Keratinocyte (primary cell): Measurements from ENCODE around the gene LANCL2. TPM values are rescaled to one million over a fixed set of nuclear protein-coding genes. Genes with fewer than 3 reads are reported as not detected.

Experiments used
- DNase-seq: peaks from one replicate; pipeline ENCODE4 v3.0.0-alpha.2; 2011; ENCODE audit warnings: low read depth, missing footprints, low spot score
- FAIRE-seq: peaks from 2 replicates; lab custom pipeline; 2011; peaks lifted over from hg19 to GRCh38; lab: Jason Lieb, UNC
- H2AFZ ChIP-seq: 2 replicates; pipeline ENCODE4 v1.6.0; 2012; ENCODE audit warnings: low read length, control low read depth, inconsistent platforms; ENCODE audit not compliant: control insufficient read depth
- H3K27ac ChIP-seq: 2 replicates; pipeline ENCODE4 v1.5.1; 2011; ENCODE audit warnings: low read length; ENCODE audit not compliant: control insufficient read depth, insufficient read depth
- H3K27me3 ChIP-seq: 3 replicates; pipeline ENCODE4 v1.6.0; 2011; ENCODE audit warnings: low read length; ENCODE audit not compliant: control insufficient read depth, insufficient read depth; ENCODE audit errors: extremely low read depth
- H3K36me3 ChIP-seq, 2 experiments: 2 replicates in 1 of 2; 3 replicates in 1 of 2; pipeline ENCODE4 v1.5.1; 2011; ENCODE audit warnings: low read length in 2 of 2, mild to moderate bottlenecking in 1 of 2; ENCODE audit not compliant: control insufficient read depth in 2 of 2, insufficient read depth in 2 of 2; ENCODE audit errors: extremely low read depth in 1 of 2
- H3K4me1 ChIP-seq: 3 replicates; pipeline ENCODE4 v1.5.1; 2011; ENCODE audit warnings: low read length; ENCODE audit not compliant: control insufficient read depth, insufficient read depth; ENCODE audit errors: extremely low read depth
- H3K4me2 ChIP-seq: 3 replicates; pipeline ENCODE4 v1.6.0; 2011; ENCODE audit warnings: low read depth, low read length; ENCODE audit not compliant: control insufficient read depth, insufficient read depth; ENCODE audit errors: extremely low read depth
- H3K4me3 ChIP-seq, 3 experiments: fragments of 200-600 bp in 1 of 3; sonication (generic) in 1 of 3; 2 replicates in 2 of 3; 3 replicates in 1 of 3; pipeline ENCODE4 v1.5.1; 2011 to 2016; ENCODE audit warnings: low read length in 3 of 3, mild to moderate bottlenecking in 3 of 3, control low read depth in 2 of 3, inconsistent platforms in 1 of 3, low read depth in 1 of 3, mixed read lengths in 1 of 3, mixed run types in 1 of 3, moderate library complexity in 1 of 3; ENCODE audit not compliant: control insufficient read depth in 2 of 3, insufficient read depth in 2 of 3; ENCODE audit errors: extremely low read depth in 1 of 3
- H3K79me2 ChIP-seq: 2 replicates; pipeline ENCODE4 v1.6.0; 2012; ENCODE audit warnings: low read length; ENCODE audit not compliant: control insufficient read depth, insufficient read depth
- H3K9ac ChIP-seq: 3 replicates; pipeline ENCODE4 v1.6.0; 2011; ENCODE audit warnings: low read length; ENCODE audit not compliant: control insufficient read depth, insufficient read depth; ENCODE audit errors: extremely low read depth
- H3K9me1 ChIP-seq: 3 replicates; pipeline ENCODE4 v1.6.0; 2011; ENCODE audit warnings: low read length; ENCODE audit not compliant: control insufficient read depth, insufficient read depth; ENCODE audit errors: extremely low read depth
- H3K9me3 ChIP-seq: 2 replicates; pipeline ENCODE4 v1.5.1; 2012; ENCODE audit warnings: low read depth, low read length; ENCODE audit not compliant: control insufficient read depth
- H4K20me1 ChIP-seq: 3 replicates; pipeline ENCODE4 v1.6.0; 2011; ENCODE audit warnings: low read length; ENCODE audit not compliant: control insufficient read depth, insufficient read depth; ENCODE audit errors: extremely low read depth
- EZH2 ChIP-seq: IDR thresholded peaks from one replicate; pipeline ENCODE4 v1.6.1; 2012; ENCODE audit warnings: inconsistent platforms, mild to moderate bottlenecking, low read length, moderate library complexity
- dilution Hi-C: fragments of 300-500 bp; cut with MboI; formaldehyde crosslinking; loops from one replicate; pipeline ENCODE4 v1.7.0; 2020; ENCODE audit warnings: low sequenced_read_pairs; ENCODE audit not compliant: extremely low pct_ligation_motif_present
- polyA plus RNA-seq, 5 experiments: library from polyadenylated mRNA; depleted of rRNA in 3 of 5; stranded (reverse) in 3 of 5; stranded (forward) in 1 of 5; unstranded in 1 of 5; fragments of >200 nt; gene quantifications; 1 replicate in 1 of 5; 2 replicates in 3 of 5; 3 replicates in 1 of 5; pipeline versions ENCODE4 v1.2.1 to v1.2.3, GENCODE V29; 2011 to 2012; ENCODE audit warnings: missing spikeins in 2 of 5, low read depth in 1 of 5, low replicate concordance in 1 of 5
- TF ChIP-seq, protein P1 (sequence below), 3 experiments: IDR thresholded peaks in 1 of 3; conservative IDR thresholded peaks in 1 of 3; optimal IDR thresholded peaks in 1 of 3; 2 replicates in 2 of 3; 3 replicates in 1 of 3; pipeline versions ENCODE3 to v1.5.1; 2011; ENCODE audit warnings: low read length in 3 of 3, mild to moderate bottlenecking in 3 of 3, moderate library complexity in 2 of 3, control low read depth in 1 of 3, inconsistent platforms in 1 of 3; ENCODE audit not compliant: insufficient read depth in 2 of 3; ENCODE audit errors: extremely low read depth in 1 of 3

Gene LANCL2
- polyA plus RNA-seq, 1 donor (not counting 4 experiments of a cell fraction or from before 2014, with no cell fraction given), result 14.5 TPM

DNA sequence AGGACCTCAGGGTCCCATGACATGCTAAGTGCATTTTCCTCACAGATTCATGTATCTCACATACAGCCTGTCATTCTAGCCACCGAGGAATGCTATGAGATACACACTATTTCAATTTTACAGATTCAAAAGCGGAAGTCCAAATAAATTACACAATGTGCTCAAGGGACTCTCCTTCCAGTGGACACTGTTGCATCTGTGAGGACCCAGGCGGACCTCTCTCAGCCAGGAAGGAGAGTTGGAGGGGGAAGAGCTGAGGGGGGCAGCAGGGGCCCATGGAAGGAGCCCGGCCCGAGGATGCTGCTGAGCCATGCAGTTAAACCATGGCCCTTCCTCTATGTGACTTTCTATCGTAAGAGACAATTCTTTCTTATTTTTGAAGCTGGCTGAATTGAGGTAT lies 113.6 kb downstream of the LANCL2 start:
- no peak for TF ChIP-seq EZH2
- TF ChIP-seq, protein P1, sequence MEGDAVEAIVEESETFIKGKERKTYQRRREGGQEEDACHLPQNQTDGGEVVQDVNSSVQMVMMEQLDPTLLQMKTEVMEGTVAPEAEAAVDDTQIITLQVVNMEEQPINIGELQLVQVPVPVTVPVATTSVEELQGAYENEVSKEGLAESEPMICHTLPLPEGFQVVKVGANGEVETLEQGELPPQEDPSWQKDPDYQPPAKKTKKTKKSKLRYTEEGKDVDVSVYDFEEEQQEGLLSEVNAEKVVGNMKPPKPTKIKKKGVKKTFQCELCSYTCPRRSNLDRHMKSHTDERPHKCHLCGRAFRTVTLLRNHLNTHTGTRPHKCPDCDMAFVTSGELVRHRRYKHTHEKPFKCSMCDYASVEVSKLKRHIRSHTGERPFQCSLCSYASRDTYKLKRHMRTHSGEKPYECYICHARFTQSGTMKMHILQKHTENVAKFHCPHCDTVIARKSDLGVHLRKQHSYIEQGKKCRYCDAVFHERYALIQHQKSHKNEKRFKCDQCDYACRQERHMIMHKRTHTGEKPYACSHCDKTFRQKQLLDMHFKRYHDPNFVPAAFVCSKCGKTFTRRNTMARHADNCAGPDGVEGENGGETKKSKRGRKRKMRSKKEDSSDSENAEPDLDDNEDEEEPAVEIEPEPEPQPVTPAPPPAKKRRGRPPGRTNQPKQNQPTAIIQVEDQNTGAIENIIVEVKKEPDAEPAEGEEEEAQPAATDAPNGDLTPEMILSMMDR (optimal IDR thresholded peaks at IDR 0.05 in 1 of 3, IDR thresholded peaks at IDR 0.05 in 1 of 3, conservative IDR thresholded peaks at IDR 0.05 in 1 of 3; ENCODE audit: extremely low read depth in 1 of 3, insufficient read depth in 2 of 3, low read length in 3 of 3), result no peak

DNA sequence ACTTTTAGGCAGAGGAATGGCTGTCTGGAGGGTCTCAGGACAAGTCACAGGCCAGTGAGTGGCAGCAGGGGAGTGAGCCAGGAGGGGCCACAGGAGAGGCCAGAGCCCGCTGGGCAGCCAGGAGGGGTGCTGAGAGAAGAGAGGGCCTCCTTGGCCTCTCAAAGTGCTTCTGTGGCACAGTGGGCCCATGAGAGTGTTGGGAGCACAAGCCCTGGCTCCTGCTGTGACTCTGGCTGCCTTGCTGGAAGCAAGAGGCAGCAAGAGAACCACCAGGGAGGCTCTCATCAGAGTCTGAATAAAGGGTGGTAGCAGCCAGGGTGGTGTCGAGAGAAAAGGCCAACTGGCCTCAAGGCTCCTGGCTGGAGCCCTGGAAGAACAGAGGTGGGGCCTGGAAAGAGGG lies 116.0 kb downstream of the LANCL2 start:
- Histone ChIP-seq H3K9me3 (no peaks in the 10 kb centered on the region), H3K9ac (no peak overlapping the region), H3K27ac (no peak overlapping the region), H2AFZ (no peak overlapping the region), H3K79me2 (no peaks in the 10 kb centered on the region), H3K36me3 (peaks cover 6 to 7% of the 10 kb centered on the region in 2 experiments), H3K9me1 (no peaks in the 10 kb centered on the region), H3K4me1 (no peaks in the 10 kb centered on the region), H3K4me2 (no peak overlapping the region), H3K27me3 (no peaks in the 10 kb centered on the region), H4K20me1 (no peaks in the 10 kb centered on the region), H3K4me3 (no peak overlapping the region)
- FAIRE-seq (no peak), DNase-seq (no peak)
- TF ChIP-seq, protein P1 (optimal IDR thresholded peaks at IDR 0.05 in 1 of 3, IDR thresholded peaks at IDR 0.05 in 1 of 3, conservative IDR thresholded peaks at IDR 0.05 in 1 of 3; ENCODE audit: extremely low read depth in 1 of 3, insufficient read depth in 2 of 3, low read length in 3 of 3), result no peak
- no peak for TF ChIP-seq EZH2
- dilution Hi-C loops, result no loop called here

More for the DNA sequence above, 113.6 kb downstream of the LANCL2 start:
- no peak overlapping the region for H3K9ac ChIP-seq
- no peaks in the 10 kb centered on the region for H3K27me3 ChIP-seq
- H3K9me3 ChIP-seq, result no peaks in the 10 kb centered on the region
- dilution Hi-C loops, result no loop called here
- H3K4me2 ChIP-seq, result no peak overlapping the region
- FAIRE-seq (no peak), DNase-seq (no peak)
- H2AFZ ChIP-seq, result no peak overlapping the region
- no peaks in the 10 kb centered on the region for H3K4me1 ChIP-seq
- H3K79me2 ChIP-seq, result no peaks in the 10 kb centered on the region
- H3K9me1 ChIP-seq, result no peaks in the 10 kb centered on the region
- no peak overlapping the region for H3K4me3 ChIP-seq
- H4K20me1 ChIP-seq, result no peaks in the 10 kb centered on the region
- peaks cover 3 to 4% of the 10 kb centered on the region in 2 experiments for H3K36me3 ChIP-seq
- H3K27ac ChIP-seq, result no peak overlapping the region
